Fibroblast of lung (primary cell): ENCODE data around the gene RNF215. TPM values are rescaled to one million over a fixed set of nuclear protein-coding genes. Genes with fewer than 3 reads are reported as not detected.
"Not testable (repeated sequence)": the region's sequence is repeated elsewhere in the genome, so short reads cannot be mapped to it uniquely, and the experiment has no call there.

Source experiments
- DNase-seq, 2 donors: peaks; one replicate each; pipeline versions ENCODE4 v3.0.0 to v3.0.0-alpha.2; 2010; ENCODE audit warnings: low read depth in 2 of 2
- H2AFZ ChIP-seq: 2 replicates; pipeline ENCODE4 v1.5.1; 2012; ENCODE audit warnings: low read length, control low read depth, inconsistent platforms
- H3K27ac ChIP-seq: 2 replicates; pipeline ENCODE4 v1.5.1; 2011; ENCODE audit warnings: low read length, control low read depth; ENCODE audit not compliant: insufficient read depth
- H3K27me3 ChIP-seq: 2 replicates; pipeline ENCODE4 v1.5.1; 2011; ENCODE audit warnings: mild to moderate bottlenecking, low read length; ENCODE audit not compliant: control insufficient read depth, insufficient read depth
- H3K36me3 ChIP-seq: 2 replicates; pipeline ENCODE4 v1.5.1; 2011; ENCODE audit warnings: low read length; ENCODE audit not compliant: control insufficient read depth, insufficient read depth
- H3K4me1 ChIP-seq: 2 replicates; pipeline ENCODE4 v1.5.1; 2011; ENCODE audit warnings: low read length; ENCODE audit not compliant: control insufficient read depth, insufficient read depth; ENCODE audit errors: extremely low read depth
- H3K4me2 ChIP-seq: 2 replicates; pipeline ENCODE4 v1.5.1; 2011; ENCODE audit warnings: low read length, control low read depth; ENCODE audit not compliant: insufficient read depth; ENCODE audit errors: extremely low read depth
- H3K4me3 ChIP-seq, 4 experiments: fragments of 200-600 bp in 1 of 4; sonication (generic) in 1 of 4; replicated peaks in 1 of 4; 2 replicates each; pipeline ENCODE4 v1.5.1; 2011 to 2016; ENCODE audit warnings: low read length in 4 of 4, low read depth in 3 of 4, mild to moderate bottlenecking in 3 of 4, control low read depth in 2 of 4, inconsistent platforms in 1 of 4, mixed read lengths in 1 of 4; ENCODE audit not compliant: insufficient read depth in 1 of 4; ENCODE audit errors: control extremely low read depth in 1 of 4
- H3K79me2 ChIP-seq: 2 replicates; pipeline ENCODE4 v1.5.1; 2012; ENCODE audit warnings: mild to moderate bottlenecking, low read length, inconsistent platforms; ENCODE audit not compliant: control insufficient read depth, insufficient read depth
- H3K9ac ChIP-seq: 2 replicates; pipeline ENCODE4 v1.5.1; 2011; ENCODE audit warnings: mild to moderate bottlenecking, low read length, control low read depth; ENCODE audit not compliant: insufficient read depth
- H3K9me3 ChIP-seq: 2 replicates; pipeline ENCODE4 v1.5.1; 2012; ENCODE audit warnings: low read depth, low read length; ENCODE audit not compliant: control insufficient read depth, insufficient read depth
- H4K20me1 ChIP-seq: 2 replicates; pipeline ENCODE4 v1.5.1; 2011; ENCODE audit warnings: low read length; ENCODE audit not compliant: control insufficient read depth, insufficient read depth; ENCODE audit errors: extremely low read depth
- EZH2 ChIP-seq: IDR thresholded peaks from 2 replicates; pipeline ENCODE4 v1.5.1; 2012; ENCODE audit warnings: low read length, control low read depth, mild to moderate bottlenecking; ENCODE audit errors: missing control alignments
- polyA plus RNA-seq, 2 donors: library from polyadenylated mRNA; depleted of rRNA in 1 of 2; stranded (reverse) in 1 of 2; unstranded in 1 of 2; fragments of >200 nt; gene quantifications; 2 replicates each; pipeline ENCODE4 v1.2.1, GENCODE V29; 2011 to 2012; ENCODE audit warnings: missing spikeins in 1 of 2
- total RNA-seq: library from RNA; depleted of rRNA; stranded (reverse); fragments of >200 nt; gene quantifications from 2 replicates; pipeline ENCODE4 v1.2.1, GENCODE V29; 2014
- TF ChIP-seq, protein P1 (sequence below), 2 donors: IDR thresholded peaks in 1 of 2; conservative IDR thresholded peaks in 1 of 2; 1 replicate in 1 of 2; 2 replicates in 1 of 2; pipeline ENCODE4 v1.5.1; 2011 to 2012; ENCODE audit warnings: low read length in 2 of 2, control low read depth in 1 of 2, inconsistent platforms in 1 of 2, low read depth in 1 of 2, mild to moderate bottlenecking in 1 of 2

Gene RNF215
- total and polyA plus RNA-seq, 2 donors (not counting 1 experiment from before 2014, with no cell fraction given), result 5.3 to 30.2 TPM

DNA sequence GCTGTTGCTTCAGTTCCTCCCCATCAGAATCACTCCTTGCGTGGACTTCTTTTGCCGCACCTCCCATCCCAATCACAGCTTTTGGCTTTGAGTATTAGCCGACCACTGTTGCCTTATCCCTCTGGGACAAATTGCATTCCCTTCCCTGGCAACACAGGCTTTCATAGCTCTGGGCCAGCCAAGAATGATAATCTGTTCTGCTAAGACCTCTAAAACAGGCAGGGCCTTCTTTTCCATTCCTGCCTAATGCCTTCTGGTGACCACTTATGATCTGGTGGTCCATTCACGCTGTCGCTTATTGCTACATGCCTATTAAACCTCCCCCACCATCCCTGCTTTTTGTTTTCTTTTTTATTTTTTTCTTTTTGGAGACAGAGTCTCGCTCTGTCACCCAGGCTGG, 19.2 kb upstream of the RNF215 start:
- Histone ChIP-seq H3K9ac (no peak overlapping the region), H3K79me2 (no peaks in the 10 kb centered on the region), H3K4me1 (peaks cover 2% of the 10 kb centered on the region), H3K4me3 (no peak overlapping the region), H4K20me1 (no peaks in the 10 kb centered on the region), H3K27me3 (no peaks in the 10 kb centered on the region), H3K27ac (no peak overlapping the region), H2AFZ (no peak overlapping the region), H3K36me3 (peaks cover 14% of the 10 kb centered on the region), H3K9me3 (no peaks in the 10 kb centered on the region), H3K4me2 (no peak overlapping the region)
- no peak for DNase-seq
- TF ChIP-seq EZH2, result no peak
- TF ChIP-seq, protein P1, sequence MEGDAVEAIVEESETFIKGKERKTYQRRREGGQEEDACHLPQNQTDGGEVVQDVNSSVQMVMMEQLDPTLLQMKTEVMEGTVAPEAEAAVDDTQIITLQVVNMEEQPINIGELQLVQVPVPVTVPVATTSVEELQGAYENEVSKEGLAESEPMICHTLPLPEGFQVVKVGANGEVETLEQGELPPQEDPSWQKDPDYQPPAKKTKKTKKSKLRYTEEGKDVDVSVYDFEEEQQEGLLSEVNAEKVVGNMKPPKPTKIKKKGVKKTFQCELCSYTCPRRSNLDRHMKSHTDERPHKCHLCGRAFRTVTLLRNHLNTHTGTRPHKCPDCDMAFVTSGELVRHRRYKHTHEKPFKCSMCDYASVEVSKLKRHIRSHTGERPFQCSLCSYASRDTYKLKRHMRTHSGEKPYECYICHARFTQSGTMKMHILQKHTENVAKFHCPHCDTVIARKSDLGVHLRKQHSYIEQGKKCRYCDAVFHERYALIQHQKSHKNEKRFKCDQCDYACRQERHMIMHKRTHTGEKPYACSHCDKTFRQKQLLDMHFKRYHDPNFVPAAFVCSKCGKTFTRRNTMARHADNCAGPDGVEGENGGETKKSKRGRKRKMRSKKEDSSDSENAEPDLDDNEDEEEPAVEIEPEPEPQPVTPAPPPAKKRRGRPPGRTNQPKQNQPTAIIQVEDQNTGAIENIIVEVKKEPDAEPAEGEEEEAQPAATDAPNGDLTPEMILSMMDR (conservative IDR thresholded peaks at IDR 0.05 in 1 of 2, IDR thresholded peaks at IDR 0.05 in 1 of 2; ENCODE audit: low read depth in 1 of 2, low read length in 2 of 2), result no peak

DNA sequence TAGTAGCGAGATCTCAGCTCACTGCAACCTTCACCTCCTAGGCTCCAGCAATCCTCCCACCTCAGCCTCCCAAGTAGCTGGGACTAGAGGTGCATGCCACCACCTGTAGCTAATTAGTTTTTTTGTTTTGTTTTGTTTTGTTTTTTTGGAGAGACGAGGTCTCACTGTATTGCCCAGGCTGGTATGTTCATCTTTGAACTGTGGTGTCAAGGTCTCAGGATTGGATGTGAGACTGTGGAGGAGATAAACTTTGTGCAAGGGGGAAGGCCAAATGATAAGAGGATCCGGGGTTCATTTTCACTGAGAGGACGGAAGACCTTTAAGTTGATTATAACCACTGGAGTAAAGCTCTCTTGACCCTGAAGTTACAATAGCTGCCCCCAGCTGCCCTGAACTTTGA, 18.5 kb upstream of the RNF215 start:
- Histone ChIP-seq H3K9ac (no peak overlapping the region), H4K20me1 (no peaks in the 10 kb centered on the region), H3K36me3 (peaks cover 14% of the 10 kb centered on the region), H3K4me1 (peaks cover 2% of the 10 kb centered on the region), H3K27ac (no peak overlapping the region), H2AFZ (no peak overlapping the region), H3K9me3 (no peaks in the 10 kb centered on the region), H3K4me3 (no peak overlapping the region), H3K4me2 (no peak overlapping the region), H3K79me2 (no peaks in the 10 kb centered on the region), H3K27me3 (no peaks in the 10 kb centered on the region)
- no peak for DNase-seq
- TF ChIP-seq EZH2, result no peak
- TF ChIP-seq, protein P1 (conservative IDR thresholded peaks at IDR 0.05 in 1 of 2, IDR thresholded peaks at IDR 0.05 in 1 of 2; ENCODE audit: low read depth in 1 of 2, low read length in 2 of 2), result no peak

GRCh38 chr22:30404307-30404706, 17.1 kb upstream of the RNF215 start:
- no peak for DNase-seq
- TF ChIP-seq EZH2, result no peak
- TF ChIP-seq, protein P1 (conservative IDR thresholded peaks at IDR 0.05 in 1 of 2, IDR thresholded peaks at IDR 0.05 in 1 of 2; ENCODE audit: low read depth in 1 of 2, low read length in 2 of 2), result no peak
- Histone ChIP-seq H3K4me3 (no peak overlapping the region), H4K20me1 (no peaks in the 10 kb centered on the region), H2AFZ (no peak overlapping the region), H3K9ac (no peak overlapping the region), H3K9me3 (no peaks in the 10 kb centered on the region), H3K27me3 (no peaks in the 10 kb centered on the region), H3K4me2 (no peak overlapping the region), H3K36me3 (peaks cover 9% of the 10 kb centered on the region), H3K4me1 (peaks cover 2% of the 10 kb centered on the region), H3K79me2 (peaks cover 6% of the 10 kb centered on the region), H3K27ac (no peak overlapping the region)

DNA sequence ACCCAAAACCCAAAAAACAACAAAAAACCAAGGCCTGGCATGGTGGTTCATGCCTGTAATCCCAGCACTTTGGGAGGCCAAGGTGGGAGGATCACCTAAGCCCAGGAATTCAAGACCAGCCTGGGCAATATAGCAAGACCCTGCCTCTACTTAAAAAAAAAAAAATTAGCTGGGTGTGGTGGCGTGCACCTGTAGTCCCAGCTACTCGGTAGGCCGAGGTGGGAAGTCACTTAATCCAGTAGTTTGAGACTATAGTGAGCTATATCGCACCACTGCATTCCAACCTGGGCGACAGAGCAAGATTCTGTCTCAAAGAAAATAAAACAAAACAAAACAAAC, 15.5 kb upstream of the RNF215 start:
- H3K9ac ChIP-seq, H3K27me3 ChIP-seq, H3K27ac ChIP-seq, H3K36me3 ChIP-seq, H3K4me2 ChIP-seq, H4K20me1 ChIP-seq, H2AFZ ChIP-seq, DNase-seq, H3K4me3 ChIP-seq, H3K9me3 ChIP-seq: not testable (repeated sequence)
- H3K79me2 ChIP-seq, result peaks cover 19% of the 10 kb centered on the region
- H3K4me1 ChIP-seq, result peaks cover 11% of the 10 kb centered on the region
